Fibroblast of skin of right quadriceps (primary cell): ENCODE results near the gene NPHP4.
"Not testable (repeated sequence)": the region's sequence is repeated elsewhere in the genome, so short reads cannot be mapped to it uniquely, and the experiment has no call there.

ENCODE experiments used
- DNase-seq: peaks from one replicate; pipeline ENCODE4 v3.0.0-alpha.2; 2013

NPHP4 gene

DNA sequence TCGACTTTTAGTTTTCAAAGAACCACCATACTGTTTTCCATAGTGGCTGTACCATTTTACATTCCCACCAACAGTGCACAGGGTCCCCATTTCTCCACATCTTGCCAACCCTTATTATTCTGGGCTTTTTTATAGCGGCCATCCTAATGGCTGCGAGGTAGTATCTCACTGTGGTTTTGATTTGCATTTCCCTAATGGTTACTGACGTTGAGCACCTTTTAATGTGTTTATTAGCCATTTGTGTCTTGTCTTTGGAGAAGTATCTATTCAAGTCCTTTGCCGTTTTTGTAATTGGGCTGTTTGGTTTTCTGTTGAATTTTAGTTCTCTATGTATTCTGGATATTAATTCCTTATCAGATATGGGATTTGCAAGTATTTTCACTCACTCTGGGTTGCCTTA, 31.1 kb upstream of the NPHP4 start:
- no peak for DNase-seq

DNA sequence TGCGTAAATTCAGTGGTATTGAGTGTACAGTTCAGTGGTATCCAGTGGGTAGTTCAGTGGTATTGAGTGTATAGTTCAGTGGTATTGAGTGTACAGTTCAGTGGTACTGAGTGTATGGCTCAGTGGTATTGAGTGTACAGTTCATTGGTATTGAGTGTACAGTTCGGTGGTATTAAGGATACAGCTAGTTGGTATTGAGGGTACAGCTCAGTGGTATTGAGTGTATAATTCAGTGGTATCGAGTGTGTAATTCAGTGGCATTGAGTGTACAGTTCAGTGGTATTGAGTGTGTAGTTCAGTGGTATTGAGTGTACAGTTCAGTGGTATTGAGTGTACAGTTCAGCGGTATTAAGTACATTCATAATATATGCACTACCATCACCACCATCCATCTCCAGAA, 30.0 kb upstream of the NPHP4 start:
- no peak for DNase-seq

DNA sequence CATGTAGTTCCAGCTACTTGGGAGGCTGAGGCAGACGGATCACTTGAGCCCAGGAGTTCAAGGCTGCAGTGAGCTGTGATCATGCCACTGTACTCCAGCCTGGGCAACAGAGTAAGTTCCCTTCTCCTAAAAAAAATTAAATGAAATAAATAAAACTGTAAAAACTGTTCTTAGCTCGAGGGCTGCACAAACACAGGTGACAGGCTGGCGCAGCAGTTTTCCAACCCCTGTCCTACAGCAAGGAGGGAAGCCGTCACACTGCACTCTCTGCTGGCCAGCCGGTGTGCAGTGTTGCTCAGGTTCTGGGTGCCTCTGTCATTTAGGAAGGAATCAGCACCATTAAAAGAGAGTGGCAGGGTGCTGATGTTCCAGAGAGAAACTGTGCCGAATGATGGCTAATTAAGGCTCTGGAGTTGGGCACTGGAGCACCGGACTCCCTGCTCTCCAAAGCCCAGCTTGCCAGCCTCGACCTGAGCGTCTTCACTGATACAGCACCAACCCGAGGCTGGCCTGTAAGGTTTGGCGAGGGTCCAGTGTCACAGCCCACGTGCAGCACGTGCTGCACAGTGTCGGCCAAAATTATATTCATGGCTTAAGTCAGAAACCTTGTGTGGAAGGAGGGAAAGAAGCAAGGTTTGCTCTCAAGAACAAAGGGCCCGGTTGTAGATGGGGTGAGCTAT, 27.1 kb upstream of the NPHP4 start:
- DNase-seq = no peak

DNA sequence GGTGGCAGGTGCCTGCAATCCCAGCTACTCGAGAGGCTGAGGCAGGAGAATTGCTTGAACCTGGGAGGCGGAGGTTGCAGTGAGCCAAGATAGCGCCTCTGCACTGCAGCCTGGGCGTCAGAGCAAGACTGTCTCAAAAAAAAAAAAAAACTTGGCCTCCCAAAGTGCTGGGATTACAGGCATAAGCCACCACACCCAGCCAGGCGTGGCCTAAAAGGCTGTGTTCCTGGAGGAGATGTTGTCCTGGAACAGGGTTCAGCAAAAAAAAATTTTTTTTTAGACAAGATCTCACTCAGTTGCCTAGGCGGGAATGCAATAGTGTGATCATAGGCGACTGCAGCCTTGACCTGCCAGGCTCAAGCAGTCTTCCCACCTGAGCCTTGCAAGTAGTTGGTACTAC, 25.4 kb upstream of the NPHP4 start:
- not testable (repeated sequence) for DNase-seq

DNA sequence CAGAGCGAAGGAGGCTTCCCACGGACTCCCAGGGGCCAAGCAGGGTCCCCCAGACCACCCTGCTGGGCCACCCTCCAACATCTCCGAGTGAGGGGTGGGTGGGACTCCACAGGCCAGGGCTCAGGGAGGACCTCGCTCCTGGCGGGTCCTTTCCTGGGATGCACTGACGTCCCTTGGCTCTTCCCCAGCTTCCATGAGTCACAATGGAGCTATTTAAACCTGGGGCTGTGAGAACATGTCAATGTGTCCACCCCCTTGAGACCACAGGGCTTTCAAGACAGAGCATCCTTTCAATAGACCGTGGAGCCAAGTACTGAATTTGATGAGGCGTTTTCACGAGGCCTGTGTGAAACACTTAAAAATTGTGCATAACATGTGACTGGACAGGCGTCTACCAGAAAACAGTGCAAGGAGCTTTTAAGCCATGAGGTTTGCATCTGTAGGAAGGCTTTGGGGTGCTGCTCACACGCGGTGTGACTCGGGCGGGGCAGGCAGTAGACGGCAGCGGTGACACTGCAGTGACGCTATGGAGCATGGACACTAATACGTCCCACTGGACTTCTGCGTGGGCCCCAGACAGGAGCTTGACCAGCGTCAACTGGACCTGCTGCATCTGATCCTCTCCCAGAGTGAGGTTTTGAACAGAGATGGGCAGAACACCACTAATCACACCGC, 24.1 kb upstream of the NPHP4 start:
- DNase-seq = peak; percentile 78

DNA sequence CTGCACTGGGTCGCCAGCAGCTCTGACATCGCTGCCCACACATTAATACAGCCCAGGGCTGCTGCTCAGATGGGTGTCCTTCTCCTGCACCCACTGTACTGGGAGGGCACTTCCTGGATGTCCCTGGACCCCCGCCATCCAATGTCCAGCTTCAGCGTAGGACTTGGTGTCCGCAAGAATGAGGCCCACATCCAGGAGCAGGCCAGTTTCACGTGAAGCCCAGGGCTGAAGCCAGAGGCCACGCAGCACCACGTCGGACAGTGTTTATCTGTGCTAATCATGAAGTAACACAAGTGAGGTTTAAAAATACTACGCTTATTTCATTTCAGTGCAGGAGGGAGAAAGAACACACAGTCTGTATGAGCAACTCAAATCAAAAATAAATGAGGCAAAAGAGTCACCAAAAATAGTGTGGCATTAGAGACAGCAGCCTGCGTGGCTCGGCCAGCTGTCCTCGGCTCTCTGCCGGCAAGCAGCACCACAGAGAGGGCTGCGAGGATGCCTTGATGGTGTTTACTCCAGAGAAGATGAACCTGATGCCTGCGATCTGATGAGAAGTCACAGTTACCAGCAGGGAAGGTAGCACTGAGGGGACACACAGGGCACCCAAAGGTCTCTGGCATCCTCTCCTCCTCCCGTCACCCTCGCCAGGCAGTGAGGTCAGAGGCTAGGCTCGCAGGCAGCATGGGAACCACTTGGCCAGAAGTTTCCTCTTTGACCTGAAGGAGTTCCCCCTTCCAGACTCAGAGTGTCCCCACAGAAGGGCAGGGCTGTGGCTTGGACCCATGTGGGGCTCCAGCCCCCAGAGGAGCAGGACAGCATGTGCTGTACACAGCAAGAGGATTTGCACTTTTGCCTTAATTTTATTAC, 22.1 kb upstream of the NPHP4 start:
- DNase-seq = no peak

DNA sequence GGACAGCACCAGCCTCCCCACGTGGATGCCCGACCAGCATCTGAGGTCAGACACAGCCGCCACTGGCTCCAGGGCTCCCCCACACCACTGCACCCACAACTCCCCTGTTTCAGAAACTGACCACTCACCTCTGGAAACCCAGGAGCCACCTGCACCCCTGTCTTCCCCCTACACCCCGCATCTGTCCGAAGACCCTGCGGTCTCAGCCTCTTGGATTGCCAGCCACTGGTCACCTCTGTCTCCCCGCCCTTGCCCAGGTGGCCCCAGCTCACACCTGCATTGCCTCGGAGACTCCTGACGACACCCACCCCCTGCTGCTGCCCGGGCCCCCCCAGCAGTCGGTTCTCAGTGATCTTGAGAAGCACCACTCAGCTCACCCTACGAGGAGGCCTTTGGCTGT, 21.3 kb upstream of the NPHP4 start:
- no peak for DNase-seq

DNA sequence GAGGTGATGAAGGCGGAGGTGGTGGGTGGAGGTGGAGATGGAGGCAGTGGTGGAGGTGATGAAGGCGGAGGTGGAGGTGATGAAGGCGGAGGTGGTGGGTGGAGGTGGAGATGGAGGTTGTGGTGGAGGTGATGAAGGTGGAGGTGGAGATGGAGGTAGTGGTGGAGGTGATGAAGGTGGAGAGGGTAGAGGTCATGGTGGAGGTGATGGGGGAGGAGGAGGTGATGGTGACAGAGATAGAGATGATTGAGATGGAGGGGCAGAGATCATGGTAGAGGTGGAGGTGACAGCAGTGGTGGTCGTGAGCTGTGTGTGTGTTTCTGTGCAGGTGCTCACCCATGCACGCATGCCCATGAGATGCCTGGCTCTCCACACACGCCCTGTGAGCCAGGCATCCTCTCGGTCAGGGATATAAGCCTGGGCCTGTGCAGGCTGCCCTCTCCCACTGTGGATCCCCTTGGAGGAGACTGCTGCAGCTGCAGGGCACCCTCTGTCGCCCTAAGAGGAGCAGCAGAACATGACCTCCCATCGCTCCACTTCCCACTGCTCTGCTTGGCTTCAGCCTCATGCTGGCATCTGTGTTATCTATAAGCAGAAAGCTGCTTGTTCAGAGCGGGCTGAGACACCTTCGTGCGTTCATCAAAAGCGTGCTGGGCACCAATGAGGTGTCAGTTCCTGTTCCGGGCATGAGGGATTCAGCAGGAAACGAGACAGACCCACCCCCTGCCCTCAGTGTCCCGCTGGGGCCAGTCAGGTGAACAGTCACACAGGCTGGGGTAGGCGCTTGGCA, 20.5 kb upstream of the NPHP4 start:
- no peak for DNase-seq

DNA sequence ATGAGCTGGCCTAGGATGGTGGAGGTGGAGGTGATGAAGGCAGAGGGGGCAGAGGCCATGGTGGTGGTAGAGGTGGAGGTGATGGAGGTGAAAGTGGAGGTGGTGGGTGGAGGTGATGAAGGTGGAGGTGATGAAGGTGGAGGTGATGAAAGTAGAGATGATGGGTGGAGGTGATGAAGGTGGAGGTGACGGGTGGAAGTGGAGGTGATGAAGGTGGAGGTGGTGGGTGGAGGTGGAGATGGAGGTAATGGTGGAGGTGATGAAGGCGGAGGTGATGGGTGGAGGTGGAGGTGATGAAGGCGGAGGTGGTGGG, 19.7 kb upstream of the NPHP4 start:
- DNase-seq = no peak

DNA sequence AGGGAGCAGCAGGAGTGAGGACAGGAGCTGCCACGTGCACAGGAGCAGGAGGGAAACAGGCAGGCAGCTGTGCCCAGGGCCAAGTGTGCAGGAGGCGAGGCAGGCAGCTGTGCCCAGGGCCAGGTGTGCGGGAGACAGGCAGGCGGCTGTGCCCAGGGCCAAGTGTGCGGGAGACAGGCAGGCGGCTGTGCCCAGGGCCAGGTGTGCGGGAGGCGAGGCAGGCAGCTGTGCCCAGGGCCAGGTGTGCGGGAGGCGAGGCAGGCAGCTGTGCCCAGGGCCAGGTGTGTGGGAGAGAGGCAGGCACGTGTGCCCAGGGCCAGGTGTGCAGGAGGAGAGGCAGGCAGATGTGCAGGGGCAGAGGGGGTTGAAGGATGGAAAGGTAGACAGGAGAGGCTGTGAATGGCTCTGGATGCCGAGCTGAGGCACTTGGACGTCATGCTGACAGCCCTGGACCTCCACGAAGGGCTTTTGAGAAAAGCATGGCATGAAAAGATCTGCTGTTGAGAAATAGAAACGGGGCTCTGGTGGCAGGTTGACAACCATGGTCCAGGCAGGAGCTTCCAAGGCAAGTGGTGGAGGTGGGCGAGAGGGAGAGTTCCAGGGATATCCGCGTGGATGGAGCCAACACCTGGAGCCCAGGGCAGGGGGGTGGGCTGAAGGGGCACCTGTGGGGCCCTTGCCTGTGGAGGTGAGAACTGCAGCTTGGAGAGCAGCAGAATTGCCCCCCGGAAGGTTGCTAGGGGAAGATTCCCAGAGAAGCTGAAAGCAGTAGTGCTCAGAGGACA, 19.1 kb upstream of the NPHP4 start:
- DNase-seq = no peak

DNA sequence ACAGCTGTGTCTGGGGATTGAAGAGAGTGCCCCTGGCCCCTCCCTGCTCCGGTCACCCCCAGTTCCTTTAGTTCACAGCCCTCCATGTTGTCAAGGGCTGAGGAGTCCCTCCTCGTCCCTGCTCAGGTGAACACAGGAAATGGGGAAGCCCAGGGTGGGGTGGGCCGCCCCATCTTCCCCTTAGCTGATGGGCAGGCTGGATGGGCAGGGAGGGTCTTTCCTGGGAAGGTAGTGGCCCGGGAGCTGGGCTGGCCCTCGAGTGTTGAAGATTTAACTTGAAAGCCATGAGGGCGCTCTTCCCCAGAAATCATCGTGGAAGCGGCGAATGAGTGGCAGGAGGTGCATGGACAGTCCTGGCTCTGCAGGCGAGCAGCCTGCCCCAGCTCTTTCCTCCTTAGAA, 18.3 kb upstream of the NPHP4 start:
- no peak for DNase-seq

DNA sequence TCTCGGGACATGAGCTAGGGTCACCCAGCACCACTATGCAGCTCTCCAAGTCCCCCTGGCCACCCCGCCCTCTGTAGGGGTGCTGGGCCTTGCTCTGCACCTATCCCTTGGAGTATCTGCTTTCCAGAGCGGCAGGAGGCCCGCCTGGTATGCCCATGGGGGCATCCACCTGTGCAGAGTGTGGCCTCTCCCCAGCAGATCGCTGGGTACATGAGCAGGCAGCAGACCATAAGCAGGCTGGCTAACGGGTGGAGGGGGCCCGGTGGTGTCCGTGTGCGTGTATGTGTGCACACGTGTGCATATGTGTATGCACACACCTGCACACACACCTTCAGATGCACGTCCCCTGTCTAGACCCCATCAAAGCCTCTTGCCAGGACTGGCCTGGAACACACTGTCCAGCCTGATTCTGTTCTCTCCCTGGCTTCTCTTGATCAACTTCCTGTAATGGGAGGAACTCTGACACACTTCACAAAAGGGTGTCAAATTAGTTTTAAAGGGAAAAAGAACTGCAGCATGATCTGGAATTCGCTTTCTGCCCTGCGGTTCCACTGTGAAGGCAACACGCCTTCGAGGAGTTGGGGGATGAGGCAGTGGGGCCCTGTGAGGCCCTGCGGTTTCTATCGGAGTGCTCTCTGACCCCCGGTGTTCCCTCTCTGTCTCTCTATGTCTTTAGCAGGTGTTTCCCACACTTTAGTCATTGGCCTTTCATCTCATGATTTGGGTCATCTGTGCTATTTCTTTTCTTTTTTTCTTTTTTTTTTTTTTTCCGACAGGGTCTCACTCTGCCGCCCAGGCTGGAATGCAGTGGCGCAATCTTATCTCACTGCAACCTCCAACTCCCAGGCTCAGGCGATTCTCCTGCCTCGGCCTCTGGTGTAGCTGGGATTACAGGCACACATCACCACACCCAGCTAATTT, 17.2 kb upstream of the NPHP4 start:
- DNase-seq = no peak

DNA sequence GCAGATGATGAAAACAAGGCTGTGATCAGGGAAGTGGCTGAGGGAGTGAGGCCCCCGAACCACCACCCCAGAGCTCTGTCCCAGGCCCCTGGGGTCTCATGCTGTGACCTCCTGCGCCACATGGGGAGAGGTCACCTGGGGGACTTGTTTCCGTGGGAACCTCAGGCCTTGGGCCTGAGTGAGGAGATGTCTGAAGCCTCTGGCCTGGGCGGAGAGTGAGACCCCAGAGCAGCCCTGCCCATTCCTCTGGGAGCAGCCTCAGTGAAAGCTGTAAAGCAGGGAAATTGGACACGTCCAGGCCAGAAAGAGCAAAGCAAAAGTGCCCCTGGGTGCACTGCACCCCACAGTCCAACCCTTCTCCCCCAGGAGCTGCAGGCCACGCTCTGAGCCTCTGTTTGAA, 16.5 kb upstream of the NPHP4 start:
- DNase-seq = no peak

DNA sequence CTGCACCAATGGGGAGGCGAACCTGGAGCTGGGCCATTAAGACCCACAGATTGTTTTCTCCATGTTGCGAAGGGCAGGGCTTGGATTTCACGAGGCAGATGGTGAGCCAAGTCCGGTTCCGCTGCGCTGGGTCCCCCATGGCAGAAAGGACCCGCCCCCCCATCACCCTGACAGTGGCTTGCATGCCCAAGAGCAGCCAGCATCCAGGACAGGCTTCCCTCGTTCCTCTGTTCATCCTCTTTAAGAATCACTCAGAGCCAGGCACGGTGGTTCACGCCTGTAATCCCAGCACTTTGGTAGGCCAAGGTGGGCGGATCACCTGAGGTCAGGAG, 15.8 kb upstream of the NPHP4 start:
- no peak for DNase-seq

DNA sequence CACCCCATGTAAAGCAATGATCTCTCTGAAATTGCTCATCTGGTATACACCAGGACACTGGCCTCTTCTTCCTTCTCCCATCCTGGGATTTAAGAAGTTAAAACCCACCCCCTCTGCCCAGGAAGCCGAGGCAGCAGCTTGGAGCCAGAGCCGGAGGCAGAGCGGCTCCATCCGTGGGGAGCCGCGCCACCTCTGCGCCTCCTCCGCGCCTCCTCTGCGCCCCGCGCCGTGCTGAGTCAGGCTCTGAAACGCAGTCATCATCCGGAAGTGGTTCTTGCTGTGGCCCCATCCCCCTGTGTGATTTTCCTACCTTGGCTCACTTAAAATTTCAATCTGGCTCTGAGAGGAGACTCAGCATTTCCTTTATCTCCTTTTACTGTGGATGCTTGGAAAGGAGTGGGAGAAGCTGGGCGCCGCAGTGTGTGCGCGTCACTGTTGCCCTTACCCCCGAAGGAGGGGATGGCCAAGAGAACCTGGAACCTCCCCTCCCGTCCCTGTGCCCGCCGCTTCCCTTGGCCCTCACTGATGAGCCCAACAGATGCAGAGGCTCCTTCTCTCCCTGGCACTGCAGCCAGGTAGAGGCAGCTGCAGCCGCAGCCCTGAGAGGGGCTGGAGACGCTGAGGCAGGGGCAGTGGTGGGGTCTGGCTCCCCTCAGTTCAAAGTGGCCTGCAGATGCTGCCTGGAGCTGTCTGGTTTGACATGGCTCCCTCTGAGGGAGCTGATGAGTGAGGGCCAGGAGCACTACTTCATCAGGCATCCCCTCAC, 15.3 kb upstream of the NPHP4 start:
- peak; percentile 74 for DNase-seq

DNA sequence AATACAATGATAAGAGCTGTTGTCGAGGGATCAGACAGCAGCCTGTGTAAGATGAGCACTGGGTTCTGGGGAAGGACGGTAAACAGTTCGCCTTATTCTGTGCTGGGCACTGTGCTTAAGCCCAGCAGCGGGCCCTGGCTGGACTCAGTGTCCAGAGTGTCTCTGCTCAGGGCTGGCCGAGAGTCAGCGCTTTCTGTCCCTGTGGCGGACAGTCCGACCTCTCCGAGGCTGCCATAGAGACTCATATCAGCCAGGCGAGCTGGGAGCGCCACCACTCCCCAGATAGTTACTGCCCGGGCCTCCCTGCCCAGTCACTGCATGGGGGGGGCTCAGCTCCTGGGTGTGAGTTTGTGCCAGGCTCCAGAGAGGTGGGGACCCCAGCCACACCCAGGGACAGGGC, 14.7 kb upstream of the NPHP4 start:
- no peak for DNase-seq

DNA sequence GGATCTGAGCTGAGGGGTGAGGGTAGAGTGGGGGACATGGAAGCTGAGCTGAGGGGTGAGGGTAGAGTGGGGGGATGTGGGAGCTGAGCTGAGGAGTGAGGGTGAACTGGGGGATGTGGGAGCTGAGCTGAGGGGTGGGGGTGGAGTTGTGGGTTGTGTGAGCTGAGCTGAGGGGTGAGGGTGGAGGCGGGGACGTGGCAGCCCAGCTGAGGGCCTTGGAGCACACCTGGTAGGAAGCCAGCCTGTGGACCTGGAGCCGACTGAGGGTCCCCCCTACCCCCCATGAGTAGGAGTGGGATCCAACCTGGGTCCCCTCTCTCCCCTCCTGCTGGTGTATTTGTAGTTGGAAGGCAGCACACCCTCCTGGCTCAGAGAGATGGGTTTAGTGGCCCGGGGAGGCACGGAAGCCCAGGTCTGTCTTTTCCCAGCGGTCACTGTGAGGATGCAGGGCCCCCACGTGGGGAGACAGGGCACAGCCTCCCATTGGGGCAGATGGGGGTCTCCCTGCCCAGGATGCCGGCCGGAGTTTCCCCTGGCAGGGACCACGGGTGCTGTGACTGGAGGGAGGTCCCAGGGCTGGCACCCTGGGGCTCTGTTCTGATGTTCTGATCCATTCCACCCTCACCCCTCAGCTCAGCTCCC, 13.2 kb upstream of the NPHP4 start:
- no peak for DNase-seq

DNA sequence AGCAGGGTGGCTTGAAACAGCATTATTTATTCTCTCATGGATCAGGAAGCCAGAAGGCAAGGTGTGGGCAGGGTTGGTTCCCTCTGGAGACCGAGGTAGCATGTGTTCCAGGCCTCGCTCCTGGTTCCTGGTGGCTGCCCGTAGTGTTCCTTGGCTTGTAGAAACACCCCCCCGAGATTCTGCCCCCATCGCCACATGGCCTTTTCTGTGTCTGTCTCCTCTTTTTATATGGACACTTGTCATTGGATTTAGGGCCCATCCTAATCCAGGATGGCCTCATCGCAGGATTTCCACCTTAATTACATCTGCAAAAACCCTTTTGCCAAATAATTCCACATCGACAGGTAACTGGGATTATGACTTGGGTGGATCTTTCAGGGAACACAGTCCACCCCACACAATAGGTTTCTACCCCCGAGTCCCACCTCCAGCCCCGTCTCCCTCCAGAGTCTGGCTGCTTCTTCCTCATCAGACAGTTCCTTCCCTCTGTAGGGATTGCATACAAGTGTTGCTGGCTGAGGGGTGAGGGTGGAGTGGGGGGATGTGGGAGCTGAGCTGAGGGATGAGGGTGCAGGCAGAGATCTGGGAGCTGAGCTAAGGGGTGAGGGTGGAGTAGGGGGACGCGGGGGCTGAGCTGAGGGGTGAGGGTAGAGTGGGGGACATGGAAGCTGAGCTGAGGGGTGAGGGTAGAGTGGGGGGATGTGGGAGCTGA, 12.3 kb upstream of the NPHP4 start:
- no peak for DNase-seq

DNA sequence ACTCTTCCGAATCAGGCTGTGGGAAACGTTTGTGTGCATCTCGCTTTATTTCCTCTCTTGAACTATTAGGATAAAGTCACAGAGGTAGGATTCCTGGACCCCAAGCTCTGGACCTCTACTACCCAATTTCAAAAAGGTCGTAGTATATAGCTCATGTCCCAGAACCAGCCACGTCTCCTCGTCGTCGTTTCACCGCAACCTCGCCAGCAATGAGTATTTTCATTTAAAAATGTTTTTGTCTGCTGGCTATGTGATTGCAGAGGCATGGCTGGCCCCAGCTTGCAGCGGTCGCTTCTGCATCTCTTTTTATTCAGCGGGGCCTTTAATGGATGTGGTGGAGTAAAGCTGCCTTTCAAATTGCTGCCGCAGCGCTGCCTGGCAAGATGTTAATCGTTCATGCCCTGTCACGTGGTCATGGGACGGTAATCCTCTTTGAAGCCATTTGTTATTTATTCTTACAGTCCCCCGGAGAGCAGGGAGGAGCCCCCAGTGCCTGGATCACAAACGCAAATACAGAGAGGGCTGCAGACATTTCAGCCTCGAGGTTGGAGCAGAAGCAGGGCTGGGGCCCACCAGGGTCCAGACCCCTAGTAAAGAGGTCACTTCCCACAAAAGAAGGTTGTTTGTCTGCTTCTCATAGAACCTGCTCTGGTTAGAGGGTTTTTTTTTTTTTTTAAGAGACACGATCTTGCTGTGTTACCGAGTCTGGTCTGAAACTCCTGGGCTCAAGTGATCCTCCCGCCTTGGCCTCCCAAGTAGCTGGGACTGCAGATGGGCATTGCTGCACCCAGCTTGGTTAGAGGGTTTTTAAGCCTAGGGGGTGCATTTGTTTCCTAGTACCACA, 11.6 kb upstream of the NPHP4 start:
- peak; percentile 24 for DNase-seq
